Omental fat pad (tissue), 4 donors: ENCODE measurements around the gene CEMIP. TPM values are rescaled to one million over a fixed set of nuclear protein-coding genes. Genes with fewer than 3 reads are reported as not detected.

Experiments
- ATAC-seq: fragments of 150-250 bp; one replicate; pipeline ENCODE4 v1.9.1; 2016; ENCODE audit warnings: mild to moderate bottlenecking, moderate library complexity; ENCODE audit not compliant: low FRiP score
- DNase-seq: peaks from one replicate; pipeline ENCODE4 v3.0.0-alpha.2; 2019; ENCODE audit warnings: low spot score
- total RNA-seq, 4 donors: library from RNA; depleted of rRNA; stranded (reverse); fragments of >200 nt; gene quantifications; one replicate each; pipeline ENCODE4 v1.1.0, GENCODE V29; 2016
- TF ChIP-seq, protein P1 (sequence below), 3 donors: fragments of 450-650 bp; IDR thresholded peaks; one replicate each; pipeline ENCODE4 v1.5.1; 2016 to 2017; ENCODE audit warnings: antibody characterized with exemption in 3 of 3, mild to moderate bottlenecking in 3 of 3, moderate library complexity in 2 of 3

Gene CEMIP
- total RNA-seq, 4 donors from 2014 or later, result 0.19 to 9.5 (median 1.2) TPM; not detected in 1

DNA sequence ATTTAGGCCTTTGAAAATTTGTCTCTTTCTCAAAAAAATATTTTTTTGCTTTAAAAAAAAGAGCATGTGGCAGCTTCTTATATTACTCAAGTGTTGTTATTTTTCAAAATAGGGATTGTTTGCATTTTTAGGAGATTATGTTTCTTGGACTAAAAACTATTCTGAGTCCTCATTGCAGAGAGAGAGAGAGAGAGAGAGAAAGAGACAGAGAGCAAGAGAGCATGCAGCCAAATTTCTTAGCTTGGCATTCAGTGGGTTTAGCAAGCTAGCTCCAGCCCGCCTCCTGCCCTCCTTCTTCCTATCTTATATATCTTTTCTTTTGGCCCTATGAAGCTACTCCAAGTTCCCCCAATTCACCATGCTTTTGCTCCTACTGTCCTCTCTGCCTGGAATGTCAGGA, 55.7 kb downstream of the CEMIP start:
- TF ChIP-seq, protein P1, sequence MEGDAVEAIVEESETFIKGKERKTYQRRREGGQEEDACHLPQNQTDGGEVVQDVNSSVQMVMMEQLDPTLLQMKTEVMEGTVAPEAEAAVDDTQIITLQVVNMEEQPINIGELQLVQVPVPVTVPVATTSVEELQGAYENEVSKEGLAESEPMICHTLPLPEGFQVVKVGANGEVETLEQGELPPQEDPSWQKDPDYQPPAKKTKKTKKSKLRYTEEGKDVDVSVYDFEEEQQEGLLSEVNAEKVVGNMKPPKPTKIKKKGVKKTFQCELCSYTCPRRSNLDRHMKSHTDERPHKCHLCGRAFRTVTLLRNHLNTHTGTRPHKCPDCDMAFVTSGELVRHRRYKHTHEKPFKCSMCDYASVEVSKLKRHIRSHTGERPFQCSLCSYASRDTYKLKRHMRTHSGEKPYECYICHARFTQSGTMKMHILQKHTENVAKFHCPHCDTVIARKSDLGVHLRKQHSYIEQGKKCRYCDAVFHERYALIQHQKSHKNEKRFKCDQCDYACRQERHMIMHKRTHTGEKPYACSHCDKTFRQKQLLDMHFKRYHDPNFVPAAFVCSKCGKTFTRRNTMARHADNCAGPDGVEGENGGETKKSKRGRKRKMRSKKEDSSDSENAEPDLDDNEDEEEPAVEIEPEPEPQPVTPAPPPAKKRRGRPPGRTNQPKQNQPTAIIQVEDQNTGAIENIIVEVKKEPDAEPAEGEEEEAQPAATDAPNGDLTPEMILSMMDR (IDR thresholded peaks at IDR 0.05), result no peak
- no peak for DNase-seq
- ATAC-seq, result no peak

DNA sequence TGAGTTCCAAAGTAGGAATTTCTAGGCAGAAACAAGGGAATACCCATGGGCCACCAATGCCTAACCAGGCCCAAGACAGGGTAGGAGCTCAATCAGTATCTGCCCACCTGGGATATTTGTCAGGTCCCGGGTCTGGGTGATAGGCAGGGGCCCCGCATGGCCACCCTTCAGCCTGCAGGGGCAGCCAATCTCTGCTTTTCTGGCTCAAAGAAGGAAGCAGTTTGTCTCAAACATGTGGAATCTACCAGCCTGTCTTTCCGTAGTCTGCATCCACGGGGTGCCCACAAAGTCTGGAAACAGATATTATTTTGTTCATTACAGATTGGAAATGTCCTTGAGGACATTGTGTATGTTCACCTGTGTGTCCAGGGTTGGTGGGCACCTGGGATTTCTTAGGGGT, 56.2 kb downstream of the CEMIP start:
- ATAC-seq (no peak), DNase-seq (no peak)
- TF ChIP-seq, protein P1 (IDR thresholded peaks at IDR 0.05), result no peak

DNA sequence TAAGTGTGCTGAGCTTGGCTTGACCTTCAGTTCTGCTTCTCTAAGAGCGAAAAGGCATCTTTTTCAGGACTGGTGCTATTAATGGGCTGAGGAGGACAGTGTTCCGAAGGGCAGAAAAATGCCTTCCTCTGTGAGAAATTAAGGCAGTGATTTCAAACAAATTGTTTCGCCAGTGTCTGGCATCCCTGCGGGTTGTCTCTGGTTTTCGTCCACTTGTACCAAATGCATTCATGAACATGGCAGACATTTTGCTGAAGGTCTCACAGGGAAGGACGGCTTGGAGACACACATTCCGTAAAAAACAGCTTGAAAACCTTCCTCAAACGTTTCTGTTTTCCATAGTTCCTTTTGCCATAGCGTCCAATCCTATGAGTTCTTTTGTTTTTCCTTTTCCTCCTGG, 57.1 kb downstream of the CEMIP start:
- DNase-seq, result no peak
- TF ChIP-seq, protein P1 (IDR thresholded peaks at IDR 0.05), result no peak
- ATAC-seq, result no peak

DNA sequence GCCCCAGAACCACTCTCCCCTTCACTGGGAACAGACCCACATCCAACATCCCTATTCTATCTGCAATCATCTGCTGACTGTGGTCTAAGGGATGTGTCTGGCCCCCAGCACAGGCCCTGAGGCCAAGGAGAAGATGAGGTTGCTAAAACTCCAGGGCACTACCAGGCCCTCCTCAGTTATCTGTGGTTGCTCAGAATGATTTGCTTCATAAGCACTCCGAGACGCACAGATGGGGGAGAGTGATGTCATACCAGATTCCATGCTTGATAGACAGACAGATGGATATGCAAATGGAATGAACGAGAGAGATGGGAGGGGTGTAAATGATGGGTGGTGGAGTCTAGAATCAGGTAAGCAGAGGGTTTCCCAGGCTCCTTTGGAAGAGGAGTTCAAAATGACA, 57.8 kb downstream of the CEMIP start:
- TF ChIP-seq, protein P1 (IDR thresholded peaks at IDR 0.05), result no peak
- no peak for ATAC-seq
- no peak for DNase-seq

DNA sequence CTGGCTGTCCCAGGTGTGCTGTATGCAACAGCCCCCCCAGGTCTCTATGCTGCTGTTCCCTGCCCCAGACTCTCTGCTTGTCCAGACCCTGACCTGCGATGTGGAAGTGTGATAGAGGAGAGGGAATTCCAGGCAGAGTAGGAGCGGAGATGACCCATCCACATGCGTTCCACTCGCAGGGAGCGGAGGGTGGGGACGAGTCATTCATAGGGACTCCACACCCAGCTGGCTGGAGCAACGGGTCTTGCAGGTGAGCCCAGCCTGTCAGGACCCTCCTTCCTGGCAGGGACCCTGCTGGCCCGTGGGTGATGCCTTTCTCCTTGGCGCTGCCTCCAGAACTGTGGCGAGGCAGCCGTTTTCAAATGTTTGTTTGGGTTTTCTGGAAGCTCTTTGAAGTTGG, 58.8 kb downstream of the CEMIP start:
- ATAC-seq, result no peak
- TF ChIP-seq, protein P1 (IDR thresholded peaks at IDR 0.05), result no peak

DNA sequence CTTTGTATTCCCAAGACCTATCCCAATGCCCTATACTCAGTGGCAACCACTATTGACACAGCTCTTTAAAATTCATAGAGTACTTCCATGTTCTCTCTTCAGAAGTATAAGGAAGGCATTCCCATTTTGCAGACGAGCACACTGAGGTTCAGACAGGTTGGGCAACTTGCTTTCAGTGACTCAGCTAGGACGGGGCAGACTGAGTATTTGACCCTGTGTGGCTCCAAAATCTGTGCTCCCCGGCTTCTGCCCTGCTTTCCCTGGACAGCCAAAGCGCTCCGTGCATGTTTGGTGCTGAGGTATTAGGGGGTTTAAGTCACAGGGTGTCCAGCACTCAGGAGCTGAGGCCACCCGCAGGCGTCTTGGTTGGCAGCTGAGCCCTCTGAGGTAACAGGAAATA, 59.5 kb downstream of the CEMIP start:
- ATAC-seq, result no peak
- DNase-seq, result no peak

More for the DNA sequence above, 58.8 kb downstream of the CEMIP start:
- no peak for DNase-seq

DNA sequence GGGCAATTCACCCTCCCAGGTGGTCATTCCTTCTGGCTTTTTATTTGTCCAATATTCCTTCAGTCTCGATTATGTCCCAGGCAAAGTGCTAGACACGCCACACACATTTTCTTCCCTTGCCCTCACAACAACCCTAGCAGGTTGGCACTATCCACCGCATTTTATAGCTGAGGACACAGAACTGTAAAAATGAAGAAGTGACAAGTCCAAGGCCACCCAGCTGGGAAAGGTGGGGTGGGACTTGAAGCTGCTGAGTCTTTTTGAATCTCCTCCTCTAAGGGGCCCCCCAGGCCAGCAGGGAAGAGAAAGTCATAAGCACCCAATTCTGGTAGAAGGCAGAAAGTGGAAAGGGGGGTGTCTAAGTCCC, 60.6 kb downstream of the CEMIP start:
- no peak for ATAC-seq
- TF ChIP-seq, protein P1 (IDR thresholded peaks at IDR 0.05), result no peak

More for the DNA sequence above, 59.5 kb downstream of the CEMIP start:
- TF ChIP-seq, protein P1 (IDR thresholded peaks at IDR 0.05), result no peak

More for the DNA sequence above, 60.6 kb downstream of the CEMIP start:
- no peak for DNase-seq
